IPS DF 19.7 (cell line): ENCODE results near the gene CHTOP.
"Not testable (repeated sequence)": the region's sequence is repeated elsewhere in the genome, so short reads cannot be mapped to it uniquely, and the experiment has no call there.

Source experiments
- DNase-seq: peaks from one replicate; pipeline ENCODE4 v3.0.0-alpha.2; 2013; ENCODE audit warnings: low read depth, low spot score

CHTOP gene

GRCh38 chr1:153659175-153659534, 25.3 kb downstream of the CHTOP start:
- no peak for DNase-seq

- no peak for DNase-seq
Observed at GRCh38 chr1:153659656-153660055, 25.8 kb downstream of the CHTOP start.

GRCh38 chr1:153661111-153661708, 27.3 kb downstream of the CHTOP start:
- DNase-seq, result no peak

- no peak for DNase-seq
Observed at GRCh38 chr1:153662269-153662668, 28.4 kb downstream of the CHTOP start.

GRCh38 chr1:153663211-153663610, 29.3 kb downstream of the CHTOP start:
- no peak for DNase-seq

- no peak for DNase-seq
Observed at GRCh38 chr1:153667439-153667838, 33.6 kb downstream of the CHTOP start.

- not testable (repeated sequence) for DNase-seq
Observed at GRCh38 chr1:153668672-153669071, 34.8 kb downstream of the CHTOP start.

GRCh38 chr1:153669606-153670005, 35.7 kb downstream of the CHTOP start:
- no peak for DNase-seq

- DNase-seq, result no peak
Observed at GRCh38 chr1:153670257-153670858, 36.5 kb downstream of the CHTOP start.

- peak; percentile 99 for DNase-seq
Observed at GRCh38 chr1:153670859-153671627, 37.2 kb downstream of the CHTOP start, which contains the start of gene ILF2. ILF2 (minus strand) TSS chr1:153670993; CDS start chr1:153670922, 71 bp downstream.

GRCh38 chr1:153671628-153672353, 37.9 kb downstream of the CHTOP start:
- DNase-seq, result not testable (repeated sequence)

GRCh38 chr1:153673511-153673910, 39.6 kb downstream of the CHTOP start:
- DNase-seq, result no peak

GRCh38 chr1:153677718-153678518, 44.1 kb downstream of the CHTOP start:
- DNase-seq, result no peak

GRCh38 chr1:153678519-153679336, 44.9 kb downstream of the CHTOP start, which contains the start of gene NPR1:
NPR1 (plus strand) TSS chr1:153678688; CDS start chr1:153679109, 421 bp downstream.
- DNase-seq, result no peak

GRCh38 chr1:153679337-153680119, 45.7 kb downstream of the CHTOP start:
- no peak for DNase-seq

GRCh38 chr1:153680120-153680403, 46.2 kb downstream of the CHTOP start:
- DNase-seq, result no peak

- no peak for DNase-seq
Observed at GRCh38 chr1:153682730-153683129, 48.9 kb downstream of the CHTOP start.

GRCh38 chr1:153683854-153684253, 50.0 kb downstream of the CHTOP start:
- DNase-seq, result no peak

GRCh38 chr1:153684892-153685291, 51.0 kb downstream of the CHTOP start:
- no peak for DNase-seq
